ENCODE results near the gene GJA4.
"Not testable (repeated sequence)": the region's sequence is repeated elsewhere in the genome, so short reads cannot be mapped to it uniquely, and the experiment has no call there.

The GJA4 gene

GRCh38 chr1:34816778-34817177 lies 24.0 kb downstream of the GJA4 start:
- Histone ChIP-seq H3K4me2 (ENCODE audit: low read length) (no peak overlapping the region), H3K79me2 (no peaks in the 10 kb centered on the region), H2AFZ (no peak overlapping the region), H3K9ac (no peak overlapping the region), H3K4me1 (no peaks in the 10 kb centered on the region), H3K36me3 (ENCODE audit: control insufficient read depth, insufficient read depth, low read length) (no peaks in the 10 kb centered on the region), H3K27me3 (ENCODE audit: control insufficient read depth, insufficient read depth, low read length) (no peaks in the 10 kb centered on the region), H3K9me3 (ENCODE audit: control insufficient read depth, low read length) (no peaks in the 10 kb centered on the region), H3K4me3 (ENCODE audit: low read depth, low read length) (no peak overlapping the region), H3K27ac (no peak overlapping the region)
- no peak for TF ChIP-seq CTCF (IDR thresholded peaks at IDR 0.05)

DNA sequence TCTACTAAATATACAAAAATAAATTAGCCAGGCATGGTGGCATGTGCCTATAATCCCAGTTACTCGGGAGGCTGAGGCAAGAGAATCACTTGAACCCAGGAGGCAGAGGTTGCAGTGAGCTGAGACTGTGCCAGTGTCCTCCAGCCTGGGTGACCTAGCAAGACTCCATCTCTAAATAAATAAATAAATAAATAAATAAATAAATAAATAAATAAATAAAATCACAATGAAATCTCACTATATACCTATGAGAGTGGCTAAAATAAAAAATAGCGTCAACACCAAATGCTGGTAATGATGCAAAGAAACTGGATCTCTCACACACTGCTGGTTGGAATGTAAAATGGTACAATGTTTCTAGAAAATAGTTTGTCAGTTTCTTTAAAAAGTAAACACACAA lies 26.1 kb downstream of the GJA4 start:
- not testable (repeated sequence) for H3K36me3 ChIP-seq (ENCODE audit: control insufficient read depth, insufficient read depth, low read length); H3K27ac ChIP-seq; H3K9me3 ChIP-seq (ENCODE audit: control insufficient read depth, low read length); H3K9ac ChIP-seq; H3K4me1 ChIP-seq; H3K79me2 ChIP-seq; H3K4me3 ChIP-seq (ENCODE audit: low read depth, low read length); H3K4me2 ChIP-seq (ENCODE audit: low read length); H2AFZ ChIP-seq; H3K27me3 ChIP-seq (ENCODE audit: control insufficient read depth, insufficient read depth, low read length)

DNA sequence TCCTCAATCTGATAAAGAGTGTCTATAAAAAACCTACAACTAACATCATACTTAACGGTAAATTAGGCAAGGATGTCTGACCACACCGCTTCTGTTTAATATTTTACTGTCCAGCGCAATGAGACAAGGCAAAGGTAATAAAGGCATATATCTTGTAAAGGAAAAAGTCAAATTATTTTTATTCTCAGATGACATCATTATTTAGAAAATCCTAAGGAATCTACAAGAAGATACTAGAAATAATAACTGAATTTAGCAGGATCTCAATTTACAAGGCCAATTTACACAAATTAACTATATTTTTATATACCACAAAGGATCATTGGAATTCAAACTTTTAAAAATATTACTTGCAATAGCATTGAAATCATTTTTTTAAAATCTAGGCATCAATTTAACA lies 29.4 kb downstream of the GJA4 start:
- no peaks in the 10 kb centered on the region for H3K4me1 ChIP-seq
- H3K27ac ChIP-seq = no peak overlapping the region
- no peaks in the 10 kb centered on the region for H3K79me2 ChIP-seq
- no peak overlapping the region for H3K4me2 ChIP-seq (ENCODE audit: low read length)
- H3K36me3 ChIP-seq (ENCODE audit: control insufficient read depth, insufficient read depth, low read length) = no peaks in the 10 kb centered on the region
- no peak overlapping the region for H3K9ac ChIP-seq
- no peak overlapping the region for H2AFZ ChIP-seq
- no peaks in the 10 kb centered on the region for H3K27me3 ChIP-seq (ENCODE audit: control insufficient read depth, insufficient read depth, low read length)
- no peak for TF ChIP-seq CTCF (IDR thresholded peaks at IDR 0.05)
- no peaks in the 10 kb centered on the region for H3K9me3 ChIP-seq (ENCODE audit: control insufficient read depth, low read length)
- H3K4me3 ChIP-seq (ENCODE audit: low read depth, low read length) = no peak overlapping the region

GRCh38 chr1:34824817-34825454 lies 32.1 kb downstream of the GJA4 start:
- TF ChIP-seq CTCF (IDR thresholded peaks at IDR 0.05) = no peak
- H3K4me2 ChIP-seq (ENCODE audit: low read length) = no peak overlapping the region
- H3K9ac ChIP-seq = no peak overlapping the region
- no peak overlapping the region for H3K4me3 ChIP-seq (ENCODE audit: low read depth, low read length)
- no peak overlapping the region for H3K27ac ChIP-seq
- H3K27me3 ChIP-seq (ENCODE audit: control insufficient read depth, insufficient read depth, low read length) = no peaks in the 10 kb centered on the region
- H2AFZ ChIP-seq = no peak overlapping the region
- no peaks in the 10 kb centered on the region for H3K9me3 ChIP-seq (ENCODE audit: control insufficient read depth, low read length)
- no peaks in the 10 kb centered on the region for H3K79me2 ChIP-seq
- no peaks in the 10 kb centered on the region for H3K36me3 ChIP-seq (ENCODE audit: control insufficient read depth, insufficient read depth, low read length)
- H3K4me1 ChIP-seq = no peaks in the 10 kb centered on the region

DNA sequence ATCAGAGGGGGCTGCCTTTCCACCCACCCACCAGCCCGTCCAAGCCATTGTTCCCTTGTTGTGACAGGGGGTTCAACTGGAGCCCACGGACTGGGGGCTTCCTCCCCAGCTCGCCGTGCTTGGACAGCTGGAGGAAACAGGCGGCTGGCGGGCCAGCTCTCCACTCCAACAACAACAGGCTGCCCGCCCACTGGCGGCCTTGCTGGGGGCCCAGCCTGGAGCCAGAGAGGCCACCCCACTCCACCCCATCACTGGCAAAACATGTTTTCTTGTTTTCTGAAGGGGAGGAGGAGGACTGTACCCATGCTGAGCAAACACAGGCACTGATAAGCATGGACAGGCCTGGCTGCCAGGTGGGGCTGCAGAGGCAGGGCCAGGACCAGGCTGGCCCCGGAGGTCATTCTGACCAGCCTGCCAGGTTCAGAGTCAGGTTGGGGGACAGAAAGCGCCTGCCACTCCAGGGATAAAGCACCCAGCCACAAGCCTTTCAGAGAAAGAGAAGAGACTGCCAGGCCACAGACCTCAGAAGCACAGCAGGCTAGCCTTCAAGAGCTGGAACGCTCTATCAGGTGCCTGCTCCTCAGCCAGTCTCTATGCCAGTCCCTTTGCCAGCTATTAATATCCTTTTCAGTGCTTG lies 32.8 kb downstream of the GJA4 start:
- no peaks in the 10 kb centered on the region for H3K4me1 ChIP-seq
- no peak overlapping the region for H3K4me2 ChIP-seq (ENCODE audit: low read length)
- H3K79me2 ChIP-seq = no peaks in the 10 kb centered on the region
- TF ChIP-seq CTCF (IDR thresholded peaks at IDR 0.05) = no peak
- no peak overlapping the region for H3K4me3 ChIP-seq (ENCODE audit: low read depth, low read length)
- H3K27ac ChIP-seq = no peak overlapping the region
- no peak overlapping the region for H2AFZ ChIP-seq
- no peaks in the 10 kb centered on the region for H3K9me3 ChIP-seq (ENCODE audit: control insufficient read depth, low read length)
- H3K36me3 ChIP-seq (ENCODE audit: control insufficient read depth, insufficient read depth, low read length) = no peaks in the 10 kb centered on the region
- no peaks in the 10 kb centered on the region for H3K27me3 ChIP-seq (ENCODE audit: control insufficient read depth, insufficient read depth, low read length)
- H3K9ac ChIP-seq = no peak overlapping the region

All from parathyroid adenoma (tissue), 2 donors.